ENCODE data around the gene ANXA4. TPM values are rescaled to one million over a fixed set of nuclear protein-coding genes. Genes with fewer than 3 reads are reported as not detected.
"Not testable (repeated sequence)": the region's sequence is repeated elsewhere in the genome, so short reads cannot be mapped to it uniquely, and the experiment has no call there.

ANXA4 gene
- total RNA-seq, 1 experiment from 2014 or later = 63.6 TPM

GRCh38 chr2:69804416-69804815 is 62.5 kb downstream of the ANXA4 start:
- no peak for DNase-seq (ENCODE audit: low read depth)

- DNase-seq (ENCODE audit: low read depth) = no peak
These were observed 64.0 kb downstream of the ANXA4 start for GRCh38 chr2:69805887-69806286.

GRCh38 chr2:69807821-69808540 is 66.0 kb downstream of the ANXA4 start:
- no peak for DNase-seq (ENCODE audit: low read depth)

- no peak for DNase-seq (ENCODE audit: low read depth)
These were observed 68.6 kb downstream of the ANXA4 start for GRCh38 chr2:69810550-69810949.

- DNase-seq (ENCODE audit: low read depth) = no peak
These were observed 69.1 kb downstream of the ANXA4 start for GRCh38 chr2:69811018-69811417.

GRCh38 chr2:69811591-69811990 is 69.7 kb downstream of the ANXA4 start:
- no peak for DNase-seq (ENCODE audit: low read depth)

GRCh38 chr2:69815717-69816116 is 73.8 kb downstream of the ANXA4 start:
- no peak for DNase-seq (ENCODE audit: low read depth)

GRCh38 chr2:69816923-69817542 is 75.1 kb downstream of the ANXA4 start:
- DNase-seq (ENCODE audit: low read depth) = peak; percentile 81

GRCh38 chr2:69817729-69818501 is 76.0 kb downstream of the ANXA4 start:
- no peak for DNase-seq (ENCODE audit: low read depth)

GRCh38 chr2:69827796-69828540 is 86.0 kb downstream of the ANXA4 start:
- peak; percentile 3 for DNase-seq (ENCODE audit: low read depth)

- DNase-seq (ENCODE audit: low read depth) = no peak
These were observed 87.0 kb downstream of the ANXA4 start for GRCh38 chr2:69828938-69829255.

- DNase-seq (ENCODE audit: low read depth) = peak; percentile 93
These were observed 87.5 kb downstream of the ANXA4 start, which contains the start of gene GMCL1 for GRCh38 chr2:69829256-69830044. GMCL1 (plus strand) TSS chr2:69829660; CDS start chr2:69829893, 233 bp downstream.

GRCh38 chr2:69830045-69830905 is 88.3 kb downstream of the ANXA4 start:
- peak; percentile 51 for DNase-seq (ENCODE audit: low read depth)

- not testable (repeated sequence) for DNase-seq (ENCODE audit: low read depth)
These were observed 88.9 kb downstream of the ANXA4 start for GRCh38 chr2:69830906-69831241.

GRCh38 chr2:69831354-69831905 is 89.5 kb downstream of the ANXA4 start:
- DNase-seq (ENCODE audit: low read depth) = peak; percentile 39

- no peak for DNase-seq (ENCODE audit: low read depth)
These were observed 91.8 kb downstream of the ANXA4 start for GRCh38 chr2:69833752-69834151.

- no peak for DNase-seq (ENCODE audit: low read depth)
These were observed 93.7 kb downstream of the ANXA4 start for GRCh38 chr2:69835666-69836065.

GRCh38 chr2:69836316-69836715 is 94.4 kb downstream of the ANXA4 start:
- no peak for DNase-seq (ENCODE audit: low read depth)

- DNase-seq (ENCODE audit: low read depth) = no peak
These were observed 95.6 kb downstream of the ANXA4 start for GRCh38 chr2:69837533-69837932.

- no peak for DNase-seq (ENCODE audit: low read depth)
These were observed 102.1 kb downstream of the ANXA4 start for GRCh38 chr2:69843993-69844392.

Data from RPMI7951 (cell line).